Subcutaneous adipose tissue (tissue), 4 donors: Measurements from ENCODE around the gene RUNX2. TPM values are rescaled to one million over a fixed set of nuclear protein-coding genes. Genes with fewer than 3 reads are reported as not detected.

Source experiments
- total RNA-seq, 4 donors: library from RNA; depleted of rRNA; stranded (reverse); fragments of >200 nt; gene quantifications; one replicate each; pipeline ENCODE4 v1.1.0, GENCODE V29; 2016
- TF ChIP-seq, protein P1 (sequence below): fragments of 450-650 bp; IDR thresholded peaks from one replicate; pipeline ENCODE4 v1.5.1; 2016; ENCODE audit warnings: low read depth, mild to moderate bottlenecking, control low read depth, antibody characterized with exemption, moderate library complexity

RUNX2 gene
- total RNA-seq, 4 donors from 2014 or later = 1.3 to 4.6 (median 2.6) TPM

- TF ChIP-seq, protein P1, sequence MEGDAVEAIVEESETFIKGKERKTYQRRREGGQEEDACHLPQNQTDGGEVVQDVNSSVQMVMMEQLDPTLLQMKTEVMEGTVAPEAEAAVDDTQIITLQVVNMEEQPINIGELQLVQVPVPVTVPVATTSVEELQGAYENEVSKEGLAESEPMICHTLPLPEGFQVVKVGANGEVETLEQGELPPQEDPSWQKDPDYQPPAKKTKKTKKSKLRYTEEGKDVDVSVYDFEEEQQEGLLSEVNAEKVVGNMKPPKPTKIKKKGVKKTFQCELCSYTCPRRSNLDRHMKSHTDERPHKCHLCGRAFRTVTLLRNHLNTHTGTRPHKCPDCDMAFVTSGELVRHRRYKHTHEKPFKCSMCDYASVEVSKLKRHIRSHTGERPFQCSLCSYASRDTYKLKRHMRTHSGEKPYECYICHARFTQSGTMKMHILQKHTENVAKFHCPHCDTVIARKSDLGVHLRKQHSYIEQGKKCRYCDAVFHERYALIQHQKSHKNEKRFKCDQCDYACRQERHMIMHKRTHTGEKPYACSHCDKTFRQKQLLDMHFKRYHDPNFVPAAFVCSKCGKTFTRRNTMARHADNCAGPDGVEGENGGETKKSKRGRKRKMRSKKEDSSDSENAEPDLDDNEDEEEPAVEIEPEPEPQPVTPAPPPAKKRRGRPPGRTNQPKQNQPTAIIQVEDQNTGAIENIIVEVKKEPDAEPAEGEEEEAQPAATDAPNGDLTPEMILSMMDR = no peak
These were observed 60.2 kb downstream of the RUNX2 start for GRCh38 chr6:45388328-45388727.

DNA sequence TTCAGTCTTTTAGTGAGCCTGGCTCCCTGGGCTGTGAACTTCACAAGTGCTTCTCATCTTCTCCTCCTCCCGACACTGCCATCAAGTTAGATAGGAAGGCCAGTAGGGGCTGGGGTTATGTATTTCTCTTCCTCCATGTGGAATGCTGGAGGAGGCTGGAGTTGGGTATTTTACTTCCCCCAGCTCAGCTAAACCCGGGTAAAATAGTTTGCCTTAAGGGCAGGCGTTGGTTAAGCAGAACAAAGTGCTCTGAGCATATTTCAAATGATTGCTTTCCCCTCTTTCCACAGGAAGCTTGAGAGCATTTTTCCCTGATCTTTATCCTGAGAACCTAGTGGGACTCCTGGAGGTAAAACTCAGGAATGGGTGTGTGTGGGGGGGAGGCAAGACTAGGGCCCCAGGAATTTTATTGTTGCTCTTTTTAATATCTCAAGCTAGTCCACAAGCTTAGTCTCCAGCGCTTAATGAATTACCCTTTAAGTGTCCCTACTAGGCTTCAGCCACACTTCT, 66.5 kb downstream of the RUNX2 start:
- TF ChIP-seq, protein P1 = no peak

- TF ChIP-seq, protein P1 = no peak
These were observed 70.1 kb downstream of the RUNX2 start for GRCh38 chr6:45398075-45398813.

DNA sequence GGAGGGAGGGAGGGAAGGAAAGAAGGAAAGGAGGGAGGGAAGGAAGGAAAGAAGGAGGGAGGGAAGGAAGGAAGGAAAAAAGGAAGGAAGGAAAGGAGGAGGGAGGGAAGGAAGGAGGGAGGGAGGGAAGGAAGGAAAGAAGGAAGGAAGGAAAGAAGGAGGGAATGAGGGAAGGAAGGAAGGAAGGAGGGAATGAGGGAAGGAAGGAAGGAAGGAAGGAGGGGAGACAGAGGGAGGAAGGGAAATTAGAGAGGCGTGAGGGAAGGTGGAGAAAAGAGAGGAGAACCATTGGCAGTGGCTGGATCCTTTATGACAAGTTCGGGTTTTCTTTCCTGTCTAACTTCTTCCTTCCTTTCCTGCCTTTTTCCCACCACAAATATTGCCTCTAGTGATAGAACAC, 71.9 kb downstream of the RUNX2 start:
- TF ChIP-seq, protein P1 = no peak

DNA sequence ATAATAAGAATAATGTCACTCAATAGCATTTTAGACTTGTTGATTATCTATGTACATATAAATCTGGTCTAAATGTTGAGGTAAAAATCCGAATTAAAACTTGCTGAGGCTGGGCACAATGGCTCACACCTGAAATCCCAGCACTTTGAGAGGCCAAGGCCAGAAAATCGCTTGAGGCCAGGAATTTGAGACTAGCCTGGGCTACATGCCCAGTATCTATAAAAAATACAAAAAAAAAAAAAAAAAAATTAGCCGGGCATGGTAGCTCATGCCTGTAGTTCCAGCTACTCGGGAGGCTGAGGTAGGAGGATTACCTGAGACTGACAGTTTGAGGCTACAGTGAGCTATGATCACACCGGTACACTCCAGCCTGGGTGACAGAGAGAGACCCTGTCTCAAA, 83.8 kb downstream of the RUNX2 start:
- TF ChIP-seq, protein P1 = no peak

DNA sequence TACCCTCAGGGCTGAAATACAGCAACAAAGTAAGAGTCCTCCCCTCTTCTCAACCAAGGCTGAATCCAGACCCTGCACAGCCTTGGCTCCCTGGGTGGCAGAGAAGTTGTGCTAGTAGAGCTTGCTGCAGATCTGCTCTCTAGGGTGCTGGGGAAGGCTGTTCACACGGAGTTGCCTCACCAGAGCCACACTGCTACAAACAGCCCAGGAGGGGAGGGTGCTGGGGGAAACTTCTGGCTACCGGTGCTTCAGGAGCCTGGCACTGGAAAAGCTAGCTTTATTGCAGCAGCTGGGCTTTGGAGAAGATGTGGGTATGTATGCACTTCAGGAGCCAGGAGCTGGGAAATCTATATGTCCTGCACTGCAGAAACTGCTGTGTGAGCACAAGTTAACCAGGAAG, 87.2 kb downstream of the RUNX2 start:
- TF ChIP-seq, protein P1 = no peak

DNA sequence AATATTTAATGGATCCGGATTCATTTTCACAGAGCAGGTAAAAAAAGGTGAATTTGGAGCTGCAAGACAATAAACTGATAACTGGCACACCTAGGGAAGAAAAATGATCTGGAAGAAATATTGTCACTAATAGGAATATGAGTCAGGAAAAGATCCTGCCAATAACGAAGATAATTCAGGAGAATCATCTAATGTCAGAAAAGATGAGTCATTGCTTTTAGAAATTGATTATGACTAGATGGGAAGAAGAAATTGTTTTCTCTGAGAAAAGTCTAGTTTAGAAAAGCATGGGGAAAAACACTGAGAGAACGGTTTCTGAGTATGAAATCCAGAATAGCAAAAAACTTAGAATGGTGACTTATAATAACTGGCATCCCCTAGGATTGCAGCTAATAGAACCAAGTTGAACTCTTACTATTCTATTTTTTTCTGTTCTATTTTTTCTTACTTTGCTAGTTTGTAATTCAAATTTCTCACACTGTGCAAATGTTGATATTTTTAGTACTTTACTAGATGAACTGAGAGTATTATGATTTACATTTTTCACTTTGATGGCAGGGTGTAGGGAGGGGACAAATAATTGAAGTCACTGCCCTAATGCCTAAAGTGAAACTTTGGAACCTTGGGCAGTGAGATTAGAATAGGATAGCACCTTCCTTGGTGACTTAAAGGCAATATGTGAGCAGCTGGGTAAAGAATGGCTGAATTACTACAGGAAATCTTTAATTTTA, 87.8 kb downstream of the RUNX2 start:
- TF ChIP-seq, protein P1 = no peak
